ENCODE data around the gene TTC21B.
"Not testable (repeated sequence)": the region's sequence is repeated elsewhere in the genome, so short reads cannot be mapped to it uniquely, and the experiment has no call there.

Gene TTC21B

GRCh38 chr2:165877565-165878550 lies 75.7 kb downstream of the TTC21B start:
- peak; percentile 63 for DNase-seq

DNA sequence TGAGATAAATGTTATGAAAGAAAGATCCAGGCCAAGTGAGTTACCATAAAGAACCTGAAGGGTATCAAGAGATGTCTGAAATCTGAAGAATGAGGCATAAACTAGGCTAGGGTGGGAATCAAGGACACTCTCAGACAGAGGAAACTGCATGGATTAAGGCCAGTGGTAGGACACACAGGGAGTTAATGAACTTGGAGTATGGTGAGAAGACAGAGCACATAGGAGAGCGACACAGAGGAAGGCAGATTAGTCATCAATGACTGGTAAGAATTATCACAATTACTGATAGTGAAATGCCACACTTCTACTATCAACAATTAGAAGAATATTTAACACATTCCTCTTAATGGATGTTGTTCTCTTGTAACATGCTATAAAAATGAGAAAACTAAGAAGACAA lies 76.9 kb downstream of the TTC21B start:
- no peak for DNase-seq

DNA sequence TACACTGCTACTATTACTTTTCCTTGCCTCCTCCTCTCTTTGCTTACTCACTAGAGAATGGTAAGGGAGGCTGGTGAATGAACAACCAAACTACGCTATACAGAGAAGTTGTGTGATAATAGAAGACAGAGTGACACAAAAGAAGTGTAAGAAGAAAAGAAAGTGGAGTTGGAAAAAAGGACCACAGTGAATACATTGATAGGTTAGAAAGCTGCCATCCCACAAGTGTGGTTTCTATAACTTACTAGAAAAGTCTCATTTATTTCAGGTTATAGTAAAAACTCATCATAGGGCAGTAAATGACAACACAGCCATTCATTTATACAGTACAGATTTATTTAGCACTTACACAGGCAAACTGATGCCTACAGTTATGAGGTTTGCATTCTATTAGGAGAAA lies 77.3 kb downstream of the TTC21B start:
- no peak for DNase-seq

DNA sequence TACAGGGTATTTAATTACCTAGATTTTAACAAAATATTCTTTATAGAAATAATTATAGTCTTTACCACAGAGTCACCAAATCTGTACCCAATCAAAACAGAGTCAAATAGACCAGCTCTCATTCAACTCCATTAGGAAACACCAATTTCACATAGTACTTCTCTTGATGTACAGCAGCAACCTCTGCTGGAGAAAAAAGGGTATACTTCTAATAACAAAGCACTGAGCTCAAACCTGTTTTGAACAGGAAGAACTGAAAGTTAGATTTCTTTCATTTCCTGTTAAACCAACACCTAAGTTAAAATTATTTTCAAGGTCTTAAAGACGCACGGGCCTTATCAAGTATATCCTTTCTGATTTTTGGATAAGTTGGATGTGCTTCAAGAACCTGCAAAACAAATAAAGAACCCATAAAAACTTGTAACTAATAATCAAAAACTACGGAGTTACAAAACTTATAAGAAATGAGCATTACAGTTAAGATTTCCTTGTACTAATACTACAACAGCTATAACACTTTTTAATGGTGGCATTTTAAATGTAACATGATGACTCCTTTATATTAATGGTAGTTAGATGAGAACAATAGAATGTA lies 79.0 kb downstream of the TTC21B start:
- DNase-seq, result peak; percentile 74

DNA sequence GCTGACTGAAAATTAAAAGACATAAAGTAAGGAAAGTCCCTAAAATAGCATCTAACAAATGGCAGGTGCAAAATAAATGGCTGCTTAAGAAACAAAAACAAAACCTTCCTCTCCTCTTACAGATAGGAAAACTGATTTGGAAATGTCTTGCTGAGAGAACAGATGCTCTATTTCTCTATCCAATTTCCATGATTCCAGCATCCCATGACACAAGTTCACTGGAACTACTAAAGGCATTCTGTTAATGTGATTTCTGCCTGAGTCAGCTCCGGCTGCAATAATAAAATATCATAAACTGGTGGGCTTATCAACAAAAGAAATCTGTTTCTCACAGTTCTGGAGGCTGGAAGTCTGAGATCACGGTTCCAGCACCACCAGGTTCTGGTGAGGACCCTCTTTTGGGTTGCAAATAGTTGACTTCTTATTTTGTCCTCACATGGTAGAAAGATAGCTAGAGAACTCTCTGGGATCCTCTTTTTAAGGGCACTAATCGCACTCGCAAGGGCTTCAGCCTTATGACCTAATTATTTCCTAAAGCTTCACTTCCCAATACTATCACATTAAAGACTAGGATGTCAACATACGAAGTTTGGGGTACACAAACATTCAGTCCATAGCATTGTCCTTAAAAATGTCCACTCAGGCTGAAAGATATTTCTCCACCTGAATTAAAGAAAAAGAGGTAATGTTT lies 81.3 kb downstream of the TTC21B start:
- DNase-seq, result no peak

DNA sequence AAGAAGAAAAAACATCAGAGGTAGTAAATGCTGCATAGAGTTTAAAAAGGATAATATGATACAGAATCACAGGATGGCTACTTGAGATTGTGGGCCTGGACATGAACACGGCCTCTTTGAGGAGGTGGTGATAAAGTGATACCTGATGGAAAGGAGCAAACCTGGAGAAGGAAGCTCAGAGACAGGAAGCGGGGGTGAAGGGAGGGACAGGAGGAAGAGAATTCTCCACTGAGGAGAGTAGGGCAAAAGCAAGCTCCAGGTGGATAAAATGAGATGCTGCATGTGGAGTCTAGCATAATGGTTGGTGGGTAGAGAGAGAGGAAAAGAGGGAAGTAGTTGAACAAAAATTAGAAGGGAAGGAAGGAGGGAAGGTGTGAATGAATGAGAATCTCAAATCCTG lies 82.6 kb downstream of the TTC21B start:
- DNase-seq, result no peak

- no peak for DNase-seq
These were observed 83.2 kb downstream of the TTC21B start for GRCh38 chr2:165870346-165870745.

- DNase-seq, result no peak
These were observed 85.4 kb downstream of the TTC21B start for GRCh38 chr2:165868211-165868610.

- no peak for DNase-seq
These were observed 89.3 kb downstream of the TTC21B start for GRCh38 chr2:165864296-165864695.

DNA sequence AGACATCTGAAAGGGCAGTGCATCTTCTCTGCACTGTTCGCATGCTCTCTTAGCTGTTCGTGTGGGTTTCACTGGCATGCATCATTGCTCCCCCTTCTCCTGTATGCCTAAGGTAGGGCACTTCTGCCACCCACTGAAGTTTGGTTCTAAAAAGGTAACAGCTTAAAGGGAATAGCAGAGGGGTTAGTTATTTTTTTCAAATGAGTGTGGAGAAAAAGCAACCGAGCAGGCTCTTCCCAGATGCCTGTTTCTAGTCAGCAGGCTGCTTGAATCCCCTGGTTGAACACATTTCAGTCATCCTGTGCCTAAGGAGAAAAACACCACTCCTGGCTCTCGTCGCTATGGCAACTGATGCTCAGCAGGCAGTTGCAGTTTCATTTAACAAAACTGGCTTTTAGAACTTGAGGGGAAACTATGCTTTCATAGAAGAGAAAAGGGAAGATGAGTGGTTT lies 89.7 kb downstream of the TTC21B start:
- DNase-seq, result no peak

GRCh38 chr2:165861083-165861482 lies 92.5 kb downstream of the TTC21B start:
- DNase-seq, result not testable (repeated sequence)

DNA sequence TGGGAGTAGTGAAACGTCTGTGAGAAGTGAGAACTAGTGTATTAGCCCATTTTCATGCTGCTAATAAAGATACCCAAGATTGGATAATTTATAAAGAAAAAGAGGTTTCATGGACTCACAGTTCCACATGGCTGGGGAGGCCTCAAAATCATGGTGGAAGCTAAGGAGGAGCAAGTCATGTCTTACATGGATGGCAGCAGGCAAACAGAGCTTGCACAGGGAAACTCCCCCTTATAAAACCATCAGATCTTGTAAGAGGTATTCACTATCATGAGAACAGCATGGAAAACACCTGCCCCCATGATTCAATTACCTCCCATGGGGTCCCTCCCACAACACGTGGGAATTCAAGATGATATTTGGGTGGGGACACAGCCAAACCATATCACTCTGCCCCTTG lies 93.9 kb downstream of the TTC21B start:
- DNase-seq, result not testable (repeated sequence)

DNA sequence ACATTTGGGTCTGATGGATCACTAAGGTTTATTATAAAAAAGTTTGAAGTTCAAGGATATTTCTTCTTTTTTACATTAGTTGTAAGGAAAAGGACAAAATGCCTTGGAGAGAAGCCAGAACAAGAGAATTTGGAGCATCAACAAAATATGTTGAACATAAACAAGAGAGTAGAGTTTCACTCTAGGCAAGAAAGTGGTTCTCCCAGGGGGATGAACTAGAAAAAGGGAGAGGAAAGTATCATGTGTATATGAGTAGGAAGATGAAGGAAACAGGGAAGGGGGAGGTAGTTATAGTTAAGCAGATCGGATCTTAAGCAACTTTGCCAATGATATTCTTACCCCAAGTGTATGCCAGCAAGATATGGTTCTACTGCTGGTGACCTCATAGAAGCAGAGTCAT lies 95.7 kb downstream of the TTC21B start:
- no peak for DNase-seq

- no peak for DNase-seq
These were observed 101.2 kb downstream of the TTC21B start for GRCh38 chr2:165852394-165852793.

- DNase-seq, result no peak
These were observed 106.6 kb downstream of the TTC21B start for GRCh38 chr2:165847001-165847400.

GRCh38 chr2:165846056-165846455 lies 107.5 kb downstream of the TTC21B start:
- no peak for DNase-seq

DNA sequence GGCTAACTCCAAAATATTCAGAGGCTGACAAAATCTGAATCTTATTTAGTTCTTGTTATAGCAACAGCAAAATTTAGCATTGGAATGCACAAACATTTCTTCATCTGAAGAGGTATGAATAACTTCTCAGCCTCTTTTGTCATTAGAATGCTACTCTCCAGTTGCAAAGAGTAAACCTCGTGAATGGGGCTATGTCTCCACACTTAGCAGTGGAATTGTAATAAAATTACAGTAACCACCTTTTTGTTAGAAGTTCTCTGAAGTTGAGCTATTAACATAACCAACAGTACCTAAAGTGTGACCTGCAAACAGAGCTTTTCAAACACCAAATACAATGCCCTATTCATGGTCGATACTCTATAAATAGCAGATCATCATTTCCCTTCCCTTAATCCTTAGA lies 109.4 kb downstream of the TTC21B start:
- no peak for DNase-seq

DNA sequence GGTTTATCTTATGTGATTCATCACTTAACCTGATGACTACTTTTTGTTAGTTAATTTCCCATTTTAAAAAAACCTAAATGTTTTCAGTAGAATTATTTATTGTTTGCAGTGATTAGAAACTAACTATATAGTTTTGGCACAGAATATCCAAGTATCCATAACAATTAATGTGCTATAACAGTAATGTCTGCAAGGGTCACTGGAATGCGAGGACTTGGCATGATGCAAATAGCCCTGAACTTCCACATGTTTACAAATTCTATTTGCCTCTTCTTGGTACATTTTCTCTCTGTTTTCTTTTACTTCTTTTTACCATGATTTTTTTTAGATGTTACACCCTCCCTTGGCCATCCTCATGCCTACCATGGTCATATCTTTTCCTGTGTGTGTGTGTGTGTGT lies 110.2 kb downstream of the TTC21B start:
- no peak for DNase-seq

GRCh38 chr2:165840333-165840958 lies 113.1 kb downstream of the TTC21B start:
- no peak for DNase-seq

DNA sequence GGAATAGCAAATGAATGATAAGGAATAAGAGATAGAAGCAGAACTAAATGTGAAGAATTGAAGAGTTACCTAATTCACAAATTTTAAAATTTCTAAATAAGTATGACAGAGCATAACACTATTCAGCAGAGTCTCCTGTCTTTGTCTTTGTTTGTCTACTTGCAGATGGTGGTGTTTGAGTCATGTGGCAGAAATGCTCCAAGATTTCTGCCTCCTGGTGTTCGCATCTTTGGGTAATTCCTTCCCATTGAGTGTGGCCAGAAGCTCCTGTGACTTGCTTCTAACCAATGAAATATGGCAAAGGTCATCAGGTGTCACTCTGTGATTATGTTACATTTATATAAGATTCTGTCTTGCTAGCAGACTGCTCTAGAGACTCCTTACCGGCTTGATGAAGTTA lies 114.0 kb downstream of the TTC21B start:
- DNase-seq, result no peak

- no peak for DNase-seq
These were observed 116.5 kb downstream of the TTC21B start for GRCh38 chr2:165837122-165837521.

DNA sequence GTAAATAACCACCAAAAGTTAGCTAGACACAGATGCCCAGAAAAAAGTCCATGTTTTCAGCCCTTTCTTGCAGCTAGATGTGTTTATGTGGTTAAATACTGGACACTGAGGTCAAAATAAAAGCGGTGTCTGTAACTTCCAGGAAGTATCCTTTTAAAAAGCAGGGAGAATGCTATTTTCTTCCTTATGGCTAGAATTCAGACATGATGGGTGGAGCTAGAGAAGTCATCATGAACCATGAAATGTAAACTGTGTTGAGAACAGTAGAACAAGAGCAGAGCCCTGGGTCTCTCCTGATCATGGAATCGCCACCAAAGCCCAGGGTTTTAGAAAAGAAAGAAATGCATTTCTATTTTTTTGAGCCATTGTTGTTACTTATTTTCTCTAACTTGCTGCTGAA lies 118.2 kb downstream of the TTC21B start:
- no peak for DNase-seq

GRCh38 chr2:165833156-165833555 lies 120.4 kb downstream of the TTC21B start:
- DNase-seq, result no peak

Data from GF-D8 (cell line).